T-helper 2 cell (primary cell): Measurements from ENCODE around the gene CDC5L.
A peak's percentile ranks its signal among the peaks of the same experiment; 100 is the strongest.
"Not testable (repeated sequence)": the region's sequence is repeated elsewhere in the genome, so short reads cannot be mapped to it uniquely, and the experiment has no call there.

Experiments
- DNase-seq, 5 experiments: peaks; one replicate each; pipeline versions ENCODE4 v3.0.0 to v3.0.0-alpha.2; 2012 to 2022
- total RNA-seq, 2 donors: gene quantifications; one replicate each; lab custom pipeline; 2026; lab: John Stamatoyannopoulos, UW

The CDC5L gene
- 110 to 119 reads per million in 2 donors for total RNA-seq

- DNase-seq: peak; percentile 59 to 98 (median 85)
These were observed at the start of gene CDC5L for GRCh38 chr6:44387346-44388134. TSS of gene CDC5L (plus strand) at chr6:44387706. CDS start at chr6:44387824, 118 bp downstream.

GRCh38 chr6:44338228-44339122 is 49.0 kb upstream of the CDC5L start:
- peak; percentile 16 to 68 (median 36) for DNase-seq

GRCh38 chr6:44339301-44339700 is 48.2 kb upstream of the CDC5L start:
- no peak for DNase-seq

GRCh38 chr6:44339763-44340625 is 47.5 kb upstream of the CDC5L start:
- DNase-seq: no peak

GRCh38 chr6:44341095-44341890 is 46.2 kb upstream of the CDC5L start:
- no peak for DNase-seq

- DNase-seq: no peak
These were observed 45.5 kb upstream of the CDC5L start for GRCh38 chr6:44342052-44342451.

GRCh38 chr6:44342489-44342888 is 45.0 kb upstream of the CDC5L start, which contains the start of gene SPATS1:
TSS of gene SPATS1 (plus strand) at chr6:44342650. CDS start at chr6:44343096, 446 bp downstream.
- no peak for DNase-seq

GRCh38 chr6:44346818-44347217 is 40.7 kb upstream of the CDC5L start:
- not testable (repeated sequence) for DNase-seq

- no peak for DNase-seq
These were observed 37.4 kb upstream of the CDC5L start for GRCh38 chr6:44349904-44350649.

GRCh38 chr6:44350650-44350994 is 36.9 kb upstream of the CDC5L start:
- not testable (repeated sequence) for DNase-seq

GRCh38 chr6:44352259-44352658 is 35.2 kb upstream of the CDC5L start:
- no peak for DNase-seq

- DNase-seq: no peak
These were observed 34.2 kb upstream of the CDC5L start for GRCh38 chr6:44353336-44353735.

GRCh38 chr6:44355640-44356039 is 31.9 kb upstream of the CDC5L start:
- DNase-seq: no peak

- no peak for DNase-seq
These were observed 31.0 kb upstream of the CDC5L start for GRCh38 chr6:44356487-44356886.

- no peak for DNase-seq
These were observed 27.5 kb upstream of the CDC5L start for GRCh38 chr6:44359973-44360372.

GRCh38 chr6:44361947-44362346 is 25.6 kb upstream of the CDC5L start:
- no peak for DNase-seq

GRCh38 chr6:44363377-44363926 is 24.1 kb upstream of the CDC5L start:
- DNase-seq: no peak

- no peak for DNase-seq
These were observed 20.7 kb upstream of the CDC5L start for GRCh38 chr6:44366781-44367180.

GRCh38 chr6:44367681-44368080 is 19.8 kb upstream of the CDC5L start:
- no peak for DNase-seq

- DNase-seq: no peak
These were observed 14.5 kb upstream of the CDC5L start for GRCh38 chr6:44373051-44373450.

- DNase-seq: no peak
These were observed 13.7 kb upstream of the CDC5L start for GRCh38 chr6:44373787-44374186.
